Measurements from ENCODE around the gene MOSPD3. TPM values are rescaled to one million over a fixed set of nuclear protein-coding genes. Genes with fewer than 3 reads are reported as not detected.

MOSPD3 gene
- total and polyA plus RNA-seq, 2 of the 13 experiments (the other 11 are each of a cell fraction or from before 2014, with no cell fraction given) = 7.6 to 8.8 TPM

- TF ChIP-seq, protein P1, sequence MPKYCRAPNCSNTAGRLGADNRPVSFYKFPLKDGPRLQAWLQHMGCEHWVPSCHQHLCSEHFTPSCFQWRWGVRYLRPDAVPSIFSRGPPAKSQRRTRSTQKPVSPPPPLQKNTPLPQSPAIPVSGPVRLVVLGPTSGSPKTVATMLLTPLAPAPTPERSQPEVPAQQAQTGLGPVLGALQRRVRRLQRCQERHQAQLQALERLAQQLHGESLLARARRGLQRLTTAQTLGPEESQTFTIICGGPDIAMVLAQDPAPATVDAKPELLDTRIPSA (CRISPR knock-in tag; IDR thresholded peaks at IDR 0.05; ENCODE audit: borderline replicate concordance) = no peak
- TF ChIP-seq SNRNP70 (IDR thresholded peaks at IDR 0.05; ENCODE audit: low read depth, low read length) = no peak
- TF ChIP-seq, protein P2, sequence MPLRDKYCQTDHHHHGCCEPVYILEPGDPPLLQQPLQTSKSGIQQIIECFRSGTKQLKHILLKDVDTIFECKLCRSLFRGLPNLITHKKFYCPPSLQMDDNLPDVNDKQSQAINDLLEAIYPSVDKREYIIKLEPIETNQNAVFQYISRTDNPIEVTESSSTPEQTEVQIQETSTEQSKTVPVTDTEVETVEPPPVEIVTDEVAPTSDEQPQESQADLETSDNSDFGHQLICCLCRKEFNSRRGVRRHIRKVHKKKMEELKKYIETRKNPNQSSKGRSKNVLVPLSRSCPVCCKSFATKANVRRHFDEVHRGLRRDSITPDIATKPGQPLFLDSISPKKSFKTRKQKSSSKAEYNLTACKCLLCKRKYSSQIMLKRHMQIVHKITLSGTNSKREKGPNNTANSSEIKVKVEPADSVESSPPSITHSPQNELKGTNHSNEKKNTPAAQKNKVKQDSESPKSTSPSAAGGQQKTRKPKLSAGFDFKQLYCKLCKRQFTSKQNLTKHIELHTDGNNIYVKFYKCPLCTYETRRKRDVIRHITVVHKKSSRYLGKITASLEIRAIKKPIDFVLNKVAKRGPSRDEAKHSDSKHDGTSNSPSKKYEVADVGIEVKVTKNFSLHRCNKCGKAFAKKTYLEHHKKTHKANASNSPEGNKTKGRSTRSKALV (CRISPR knock-in tag; IDR thresholded peaks at IDR 0.05) = no peak
- TF ChIP-seq TBX3 (IDR thresholded peaks at IDR 0.05; ENCODE audit: borderline replicate concordance) = no peak
- no peak for TF ChIP-seq ZNF329 (CRISPR knock-in tag; IDR thresholded peaks at IDR 0.05; ENCODE audit: low read depth)
- TF ChIP-seq ZNF512B (CRISPR knock-in tag; IDR thresholded peaks at IDR 0.05; ENCODE audit: borderline replicate concordance) = no peak
- peak; percentile 80; the same call in 1 of the 2 replicates for TF ChIP-seq ZNF766 (CRISPR knock-in tag; IDR thresholded peaks at IDR 0.05; ENCODE audit: borderline replicate concordance)
- TF ChIP-seq FOXK1 (CRISPR knock-in tag; IDR thresholded peaks at IDR 0.05; ENCODE audit: borderline replicate concordance, low read depth) = no peak
- peak; percentile 41; the same call in 1 of the 2 replicates for TF ChIP-seq ZMAT3 (CRISPR knock-in tag; conservative IDR thresholded peaks at IDR 0.05)
- no peak for TF ChIP-seq ISX (CRISPR knock-in tag; conservative IDR thresholded peaks at IDR 0.05)
- TF ChIP-seq ZNF724P (CRISPR knock-in tag; IDR thresholded peaks at IDR 0.05; ENCODE audit: borderline replicate concordance) = no peak
- peak; percentile 34; the same call in 1 of the 2 replicates for TF ChIP-seq ATF7-NPFF (CRISPR knock-in tag; IDR thresholded peaks at IDR 0.05; ENCODE audit: low read depth)
- no peak for TF ChIP-seq BCL6 (CRISPR knock-in tag; IDR thresholded peaks at IDR 0.05)
- peak; percentile 51 for TF ChIP-seq GABPB1 (CRISPR knock-in tag; IDR thresholded peaks at IDR 0.05)
- TF ChIP-seq FUBP1 (CRISPR knock-in tag; IDR thresholded peaks at IDR 0.05; ENCODE audit: borderline replicate concordance) = no peak; the same call in 1 of the 2 replicates
- no peak for TF ChIP-seq REL (CRISPR knock-in tag; conservative IDR thresholded peaks at IDR 0.05)
- no peak for TF ChIP-seq HMG20B (CRISPR knock-in tag; conservative IDR thresholded peaks at IDR 0.05)
- TF ChIP-seq TOE1 (CRISPR knock-in tag; IDR thresholded peaks at IDR 0.05) = no peak
- no peak for TF ChIP-seq NCOA5 (CRISPR knock-in tag; IDR thresholded peaks at IDR 0.05)
- TF ChIP-seq ZNF816 (CRISPR knock-in tag; IDR thresholded peaks at IDR 0.05; ENCODE audit: borderline replicate concordance) = no peak
- no peak for TF ChIP-seq MBNL3 (CRISPR knock-in tag; conservative IDR thresholded peaks at IDR 0.05)
- no peak; the same call in 1 of the 2 replicates for TF ChIP-seq SALL2 (CRISPR knock-in tag; IDR thresholded peaks at IDR 0.05)
Observed at GRCh38 chr7:100570954-100571828, 41.1 kb upstream of the MOSPD3 start (continued).
